AG04450 (cell line): ENCODE measurements around the gene CHI3L2. TPM values are rescaled to one million over a fixed set of nuclear protein-coding genes. Genes with fewer than 3 reads are reported as not detected.

Experiments used
- CTCF ChIA-PET: fragments of 300-600, 350-600 bp; formaldehyde crosslinking; extraction: SDS; loops from one replicate; lab custom pipeline; 2022; ENCODE audit warnings: antibody characterized with exemption, inconsistent platforms; lab: Charles Lee
- POLR2A ChIA-PET: fragments of 350-600 bp; formaldehyde crosslinking; extraction: SDS; loops from one replicate; lab custom pipeline; 2021; ENCODE audit warnings: antibody characterized with exemption, inconsistent platforms; lab: Yijun Ruan, JAX
- DNase-seq: peaks from one replicate; pipeline ENCODE4 v3.0.0-alpha.2; 2011; ENCODE audit warnings: low read depth, low spot score
- H3K27ac ChIP-seq: one replicate; pipeline ENCODE4 v1.5.1; 2012; ENCODE audit warnings: low read depth, low read length, control low read depth
- H3K27me3 ChIP-seq: one replicate; pipeline ENCODE4 v1.6.0; 2012; ENCODE audit warnings: low read length; ENCODE audit not compliant: control insufficient read depth, insufficient read depth
- H3K4me3 ChIP-seq: 2 replicates; pipeline ENCODE4 v1.5.1; 2011; ENCODE audit warnings: mild to moderate bottlenecking, low read depth, low read length, control low read depth
- H3K9me3 ChIP-seq: 2 replicates; pipeline ENCODE4 v1.5.1; 2012; ENCODE audit warnings: low read length; ENCODE audit not compliant: control insufficient read depth, insufficient read depth
- polyA plus RNA-seq: library from polyadenylated mRNA; depleted of rRNA; stranded (reverse); fragments of >200 nt; gene quantifications from 2 replicates; pipeline ENCODE4 v1.2.3, GENCODE V29; 2011
- TF ChIP-seq, protein P1 (sequence below): IDR thresholded peaks from 2 replicates; pipeline ENCODE4 v1.5.1; 2011; ENCODE audit warnings: low read depth, low read length, control low read depth, inconsistent platforms

Gene CHI3L2
- polyA plus RNA-seq, 1 experiment = 0.86 TPM

DNA sequence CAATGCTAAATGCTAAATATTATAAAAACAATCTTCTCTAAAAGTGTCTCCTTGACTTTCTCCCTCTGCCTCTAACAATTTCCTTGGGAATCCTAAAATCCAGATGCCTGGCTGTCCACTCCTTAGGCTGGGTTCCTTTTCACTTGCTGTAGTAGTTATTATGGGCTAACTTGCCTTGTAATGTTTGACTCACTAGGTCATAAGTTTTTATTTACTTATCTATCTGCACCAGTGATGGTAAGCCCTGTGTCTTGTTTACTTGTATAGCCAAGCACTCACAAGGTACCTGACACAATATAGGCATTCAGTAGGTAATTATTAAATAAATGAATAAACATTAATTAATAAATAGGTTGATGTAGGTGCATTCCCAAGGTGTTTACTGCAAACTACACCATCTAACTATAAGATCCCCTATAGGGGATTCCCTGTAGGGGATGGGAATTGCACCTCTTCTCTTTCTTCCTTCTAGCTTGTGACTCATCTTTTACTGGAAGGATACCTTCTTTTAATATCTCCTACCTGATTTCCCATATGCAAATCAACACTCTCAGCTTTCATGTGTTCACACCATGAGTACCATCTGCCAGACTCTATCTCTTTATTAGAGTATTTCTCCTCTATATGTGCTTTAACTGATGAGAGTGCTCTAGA lies 48.4 kb downstream of the CHI3L2 start:
- H3K27ac ChIP-seq = no peak overlapping the region
- H3K27me3 ChIP-seq = peaks cover 13% of the 10 kb centered on the region
- POLR2A ChIA-PET = no interaction called here
- TF ChIP-seq, protein P1, sequence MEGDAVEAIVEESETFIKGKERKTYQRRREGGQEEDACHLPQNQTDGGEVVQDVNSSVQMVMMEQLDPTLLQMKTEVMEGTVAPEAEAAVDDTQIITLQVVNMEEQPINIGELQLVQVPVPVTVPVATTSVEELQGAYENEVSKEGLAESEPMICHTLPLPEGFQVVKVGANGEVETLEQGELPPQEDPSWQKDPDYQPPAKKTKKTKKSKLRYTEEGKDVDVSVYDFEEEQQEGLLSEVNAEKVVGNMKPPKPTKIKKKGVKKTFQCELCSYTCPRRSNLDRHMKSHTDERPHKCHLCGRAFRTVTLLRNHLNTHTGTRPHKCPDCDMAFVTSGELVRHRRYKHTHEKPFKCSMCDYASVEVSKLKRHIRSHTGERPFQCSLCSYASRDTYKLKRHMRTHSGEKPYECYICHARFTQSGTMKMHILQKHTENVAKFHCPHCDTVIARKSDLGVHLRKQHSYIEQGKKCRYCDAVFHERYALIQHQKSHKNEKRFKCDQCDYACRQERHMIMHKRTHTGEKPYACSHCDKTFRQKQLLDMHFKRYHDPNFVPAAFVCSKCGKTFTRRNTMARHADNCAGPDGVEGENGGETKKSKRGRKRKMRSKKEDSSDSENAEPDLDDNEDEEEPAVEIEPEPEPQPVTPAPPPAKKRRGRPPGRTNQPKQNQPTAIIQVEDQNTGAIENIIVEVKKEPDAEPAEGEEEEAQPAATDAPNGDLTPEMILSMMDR = no peak
- DNase-seq = no peak
- no peak overlapping the region for H3K4me3 ChIP-seq
- peaks cover 2% of the 10 kb centered on the region for H3K9me3 ChIP-seq
- CTCF ChIA-PET = no interaction called here

DNA sequence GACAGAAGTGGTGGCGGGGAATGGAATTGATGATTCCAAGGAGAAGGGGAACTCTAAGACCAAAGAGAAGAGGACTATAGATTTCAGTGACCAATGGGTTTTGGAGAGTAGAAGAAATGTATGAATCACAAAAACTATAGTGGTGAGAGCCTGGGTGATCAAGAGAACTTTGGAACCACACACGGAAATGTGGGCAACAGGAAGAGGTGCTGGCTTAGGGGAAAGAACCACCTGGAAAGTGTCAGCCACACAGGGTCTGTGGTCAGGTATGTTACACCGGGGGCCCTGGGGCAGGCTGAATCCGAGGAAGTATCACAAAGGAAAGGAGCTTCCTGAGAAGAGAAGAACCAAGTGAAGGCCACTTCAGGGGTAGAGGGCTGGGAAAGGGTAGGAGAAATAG lies 51.6 kb downstream of the CHI3L2 start:
- Histone ChIP-seq H3K4me3 (no peak overlapping the region), H3K27ac (no peak overlapping the region), H3K27me3 (peaks cover 3% of the 10 kb centered on the region), H3K9me3 (no peaks in the 10 kb centered on the region)
- CTCF ChIA-PET = no interaction called here
- POLR2A ChIA-PET = no interaction called here
- TF ChIP-seq, protein P1 = no peak
- DNase-seq = no peak

DNA sequence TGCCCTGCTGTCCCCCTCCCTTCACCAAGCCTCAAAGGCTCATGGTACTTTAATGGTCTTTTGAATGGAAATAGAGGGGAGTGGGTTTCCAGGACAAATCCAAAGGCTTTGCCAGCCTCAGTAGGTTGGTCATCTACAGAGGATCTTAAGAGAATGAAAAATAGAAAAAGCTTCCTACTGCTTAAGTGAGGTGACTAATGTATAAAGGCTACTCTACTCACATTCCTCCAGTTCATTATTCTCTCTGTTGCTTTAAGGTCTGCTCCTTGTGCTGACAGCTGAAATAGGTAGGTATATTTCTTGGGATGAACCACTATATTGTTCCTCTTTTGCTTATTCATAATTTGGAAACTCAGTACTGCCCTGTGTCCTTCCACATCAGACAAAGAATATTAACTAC lies 52.8 kb downstream of the CHI3L2 start:
- DNase-seq = no peak
- no peak overlapping the region for H3K27ac ChIP-seq
- CTCF ChIA-PET = no interaction called here
- H3K27me3 ChIP-seq = peaks cover 3% of the 10 kb centered on the region
- H3K9me3 ChIP-seq = no peaks in the 10 kb centered on the region
- POLR2A ChIA-PET = no interaction called here
- H3K4me3 ChIP-seq = no peak overlapping the region
- TF ChIP-seq, protein P1 = no peak

DNA sequence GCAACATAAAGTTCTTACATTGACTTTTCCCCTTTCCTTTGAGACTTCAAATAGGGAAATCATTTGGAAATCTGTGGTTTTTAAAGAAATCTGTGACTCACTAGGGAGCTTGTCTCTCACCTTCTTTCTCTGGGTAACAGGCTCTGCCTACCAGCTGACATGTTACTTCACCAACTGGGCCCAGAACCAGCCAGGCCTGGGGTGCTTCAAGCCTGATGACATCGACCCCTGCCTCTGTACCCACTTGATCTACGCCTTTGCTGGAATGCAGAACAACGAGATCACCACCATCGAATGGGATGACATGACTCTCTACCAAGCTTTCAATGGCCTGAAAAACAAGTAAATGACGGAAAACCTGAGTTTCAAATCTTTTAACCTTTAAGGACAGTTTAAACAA lies 53.9 kb downstream of the CHI3L2 start:
- Histone ChIP-seq H3K9me3 (no peaks in the 10 kb centered on the region), H3K27me3 (peaks cover 3% of the 10 kb centered on the region), H3K4me3 (no peak overlapping the region), H3K27ac (no peak overlapping the region)
- ChIA-PET POLR2A (no interaction called here), CTCF (no interaction called here)
- DNase-seq = no peak
- TF ChIP-seq, protein P1 = no peak

DNA sequence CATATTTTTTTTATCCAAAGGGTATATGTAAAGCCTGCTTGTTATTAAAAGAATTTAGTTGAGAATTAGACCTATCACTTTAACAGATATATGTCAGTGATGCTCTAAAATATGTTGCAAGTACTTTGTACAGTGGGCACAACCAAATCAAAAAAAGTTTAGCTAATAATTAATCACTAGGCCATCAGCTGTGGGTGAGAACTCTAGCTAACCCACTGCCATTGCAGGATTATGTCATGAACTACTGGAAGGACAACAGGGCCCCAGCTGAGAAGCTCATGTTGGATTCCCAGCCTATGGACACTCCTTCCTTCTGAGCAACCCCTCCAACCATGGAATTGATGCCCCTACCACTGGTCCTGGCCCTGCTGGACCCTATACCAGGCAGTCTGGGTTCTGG lies 56.3 kb downstream of the CHI3L2 start:
- POLR2A ChIA-PET = no interaction called here
- TF ChIP-seq, protein P1 = no peak
- no peaks in the 10 kb centered on the region for H3K9me3 ChIP-seq
- DNase-seq = no peak
- H3K27me3 ChIP-seq = peaks cover 3% of the 10 kb centered on the region
- H3K4me3 ChIP-seq = no peak overlapping the region
- H3K27ac ChIP-seq = no peak overlapping the region
- CTCF ChIA-PET = interaction anchor here (2.1 kb wide), 1 partner anchor 61 kb away, joined by 7 read pairs; no protein-coding TSS in a partner anchor
